PC-9 (cell line): ENCODE data around the gene FUT6. TPM values are rescaled to one million over a fixed set of nuclear protein-coding genes. Genes with fewer than 3 reads are reported as not detected.

Experiments used
- BruUV-seq: library from RNA; stranded (reverse); fragments of 400-500 nt; replicated peaks from 2 replicates; lab custom pipeline; 2021; lab: Mats Ljungman, UMichigan
- CTCF ChIA-PET: fragments of 300-600 bp; sonication (Branson Sonifier 250); formaldehyde crosslinking; loops from one replicate; lab custom pipeline; 2022; ENCODE audit warnings: antibody characterized with exemption; lab: Charles Lee
- POLR2A ChIA-PET: fragments of 300-600 bp; sonication (Branson Sonifier 250); formaldehyde crosslinking; loops from one replicate; lab custom pipeline; 2022; ENCODE audit warnings: antibody characterized with exemption; ENCODE audit not compliant: unreplicated experiment; lab: Charles Lee
- DNase-seq, 2 experiments: peaks; one replicate each; pipeline versions ENCODE4 v3.0.0 to v3.0.0-alpha.2; 2015 to 2022; ENCODE audit warnings: mixed read lengths in 1 of 2
- H2AFZ ChIP-seq: fragments of 200-600 bp; sonication (generic); 2 replicates; pipeline ENCODE4 v1.8.1; 2017; ENCODE audit warnings: antibody characterized with exemption
- H3F3A ChIP-seq: fragments of 200-600 bp; sonication (generic); 2 replicates; pipeline ENCODE4 v1.8.1; 2017; ENCODE audit warnings: antibody characterized with exemption, mild to moderate bottlenecking, low read depth; ENCODE audit not compliant: insufficient read depth
- H3K27ac ChIP-seq: fragments of 200-600 bp; sonication (generic); 2 replicates; pipeline ENCODE4 v1.6.1; 2016; ENCODE audit warnings: mixed run types
- H3K27me3 ChIP-seq: fragments of 200-600 bp; sonication (generic); 2 replicates; pipeline ENCODE4 v1.6.1; 2016; ENCODE audit warnings: low read depth, mixed run types; ENCODE audit not compliant: insufficient read depth
- H3K36me3 ChIP-seq: fragments of 200-600 bp; sonication (generic); 2 replicates; pipeline ENCODE4 v1.6.1; 2016; ENCODE audit warnings: low read depth, mixed run types
- H3K4me1 ChIP-seq: fragments of 200-600 bp; sonication (generic); replicated peaks from 2 replicates; pipeline ENCODE4 v1.6.1; 2016; ENCODE audit warnings: mixed run types; ENCODE audit not compliant: insufficient read depth
- H3K4me2 ChIP-seq: fragments of 200-600 bp; sonication (generic); 2 replicates; pipeline ENCODE4 v1.6.1; 2017; ENCODE audit warnings: mixed run types
- H3K4me3 ChIP-seq: fragments of 200-600 bp; sonication (generic); 2 replicates; pipeline ENCODE4 v1.6.1; 2016; ENCODE audit warnings: mixed run types
- H3K79me2 ChIP-seq: fragments of 200-600 bp; sonication (generic); 2 replicates; pipeline ENCODE4 v1.6.1; 2017; ENCODE audit warnings: low read depth, mixed run types
- H3K9me2 ChIP-seq: fragments of 200-600 bp; sonication (generic); 2 replicates; pipeline ENCODE4 v1.8.1; 2017; ENCODE audit warnings: mild to moderate bottlenecking; ENCODE audit not compliant: insufficient read depth
- H3K9me3 ChIP-seq: fragments of 200-600 bp; sonication (generic); 2 replicates; pipeline ENCODE4 v1.8.1; 2016; ENCODE audit warnings: low read depth; ENCODE audit not compliant: insufficient read depth
- H4K20me1 ChIP-seq: fragments of 200-600 bp; sonication (generic); 2 replicates; pipeline ENCODE4 v1.8.1; 2017; ENCODE audit not compliant: insufficient read depth
- CTCF ChIP-seq: fragments of 200-600 bp; sonication (generic); conservative IDR thresholded peaks from 2 replicates; pipeline ENCODE4 v1.6.1; 2017; ENCODE audit warnings: mixed run types, antibody characterized with exemption, mild to moderate bottlenecking, moderate library complexity
- EZH2 ChIP-seq: fragments of 200-600 bp; sonication (generic); IDR thresholded peaks from 2 replicates; pipeline ENCODE4 v1.8.0; 2017; ENCODE audit warnings: antibody characterized with exemption, low read depth
- intact Hi-C: fragments of 100-400 bp; cut with micrococcal nuclease; formaldehyde crosslinking; loops from one replicate; pipeline ENCODE4 v1.10.0; 2022; ENCODE audit not compliant: unreplicated experiment
- total RNA-seq: library from RNA; stranded (reverse); gene quantifications from 2 replicates; pipeline ENCODE4 v1.2.3, GENCODE V29; 2021

FUT6 gene
- total RNA-seq, 1 experiment from 2014 or later, result 0.55 TPM

- no peak overlapping the region for H3K27ac ChIP-seq
- H2AFZ ChIP-seq, result no peak overlapping the region
- no peak for TF ChIP-seq EZH2
- TF ChIP-seq CTCF, result no peak
- H3K9me3 ChIP-seq, result no peaks in the 10 kb centered on the region
- DNase-seq, result no peak
- no peak overlapping the region for H3K4me2 ChIP-seq
- H3F3A ChIP-seq, result no peaks in the 10 kb centered on the region
- no peaks in the 10 kb centered on the region for H3K36me3 ChIP-seq
- no peaks in the 10 kb centered on the region for H3K27me3 ChIP-seq
- no TSS peak for BruUV-seq
- CTCF ChIA-PET, result no interaction called here
- intact Hi-C loops, result no loop called here
- H4K20me1 ChIP-seq, result no peaks in the 10 kb centered on the region
- no peaks in the 10 kb centered on the region for H3K9me2 ChIP-seq
- POLR2A ChIA-PET, result no interaction called here
- H3K4me1 ChIP-seq, result no peaks in the 10 kb centered on the region
- no peaks in the 10 kb centered on the region for H3K79me2 ChIP-seq
- no peak overlapping the region for H3K4me3 ChIP-seq
Observed at GRCh38 chr19:5865772-5866171, 26.3 kb upstream of the FUT6 start.

GRCh38 chr19:5864725-5865486, 25.4 kb upstream of the FUT6 start:
- no peaks in the 10 kb centered on the region for H3K9me2 ChIP-seq
- no peaks in the 10 kb centered on the region for H3K9me3 ChIP-seq
- intact Hi-C loops, result no loop called here
- no peaks in the 10 kb centered on the region for H4K20me1 ChIP-seq
- H3F3A ChIP-seq, result no peaks in the 10 kb centered on the region
- no peaks in the 10 kb centered on the region for H3K36me3 ChIP-seq
- ChIA-PET CTCF (no interaction called here), POLR2A (no interaction called here)
- H3K27me3 ChIP-seq, result no peaks in the 10 kb centered on the region
- no peak overlapping the region for H2AFZ ChIP-seq
- no peaks in the 10 kb centered on the region for H3K79me2 ChIP-seq
- H3K27ac ChIP-seq, result no peak overlapping the region
- BruUV-seq, result no TSS peak
- no peak overlapping the region for H3K4me3 ChIP-seq
- TF ChIP-seq EZH2 (no peak), CTCF (no peak; the same call in 1 of the 2 replicates)
- no peak overlapping the region for H3K4me2 ChIP-seq
- no peaks in the 10 kb centered on the region for H3K4me1 ChIP-seq
- DNase-seq, result no peak

- no peaks in the 10 kb centered on the region for H3K36me3 ChIP-seq
- H4K20me1 ChIP-seq, result no peaks in the 10 kb centered on the region
- intact Hi-C loops, result no loop called here
- DNase-seq, result no peak
- no peak for TF ChIP-seq EZH2
- TF ChIP-seq CTCF, result no peak
- no peaks in the 10 kb centered on the region for H3K9me3 ChIP-seq
- H3F3A ChIP-seq, result no peaks in the 10 kb centered on the region
- H3K9me2 ChIP-seq, result no peaks in the 10 kb centered on the region
- H3K4me3 ChIP-seq, result no peak overlapping the region
- no peaks in the 10 kb centered on the region for H3K4me1 ChIP-seq
- CTCF ChIA-PET, result no interaction called here
- H2AFZ ChIP-seq, result no peak overlapping the region
- no TSS peak for BruUV-seq
- H3K27me3 ChIP-seq, result no peaks in the 10 kb centered on the region
- H3K79me2 ChIP-seq, result no peaks in the 10 kb centered on the region
- POLR2A ChIA-PET, result no interaction called here
- no peak overlapping the region for H3K27ac ChIP-seq
- H3K4me2 ChIP-seq, result no peak overlapping the region
Observed at GRCh38 chr19:5864013-5864720, 24.7 kb upstream of the FUT6 start.
